NCI-H2196 treated with DMSO at 0.1 percent for 48 hours (cell line): ENCODE results near the gene HJV.

ENCODE experiments used
- DNase-seq: peaks from one replicate; lab custom pipeline; 2025; ENCODE audit not compliant: unreplicated experiment; lab: John Stamatoyannopoulos, UW

Gene HJV

GRCh38 chr1:145994391-145995120 is 27.0 kb downstream of the HJV start:
- no peak for DNase-seq

DNA sequence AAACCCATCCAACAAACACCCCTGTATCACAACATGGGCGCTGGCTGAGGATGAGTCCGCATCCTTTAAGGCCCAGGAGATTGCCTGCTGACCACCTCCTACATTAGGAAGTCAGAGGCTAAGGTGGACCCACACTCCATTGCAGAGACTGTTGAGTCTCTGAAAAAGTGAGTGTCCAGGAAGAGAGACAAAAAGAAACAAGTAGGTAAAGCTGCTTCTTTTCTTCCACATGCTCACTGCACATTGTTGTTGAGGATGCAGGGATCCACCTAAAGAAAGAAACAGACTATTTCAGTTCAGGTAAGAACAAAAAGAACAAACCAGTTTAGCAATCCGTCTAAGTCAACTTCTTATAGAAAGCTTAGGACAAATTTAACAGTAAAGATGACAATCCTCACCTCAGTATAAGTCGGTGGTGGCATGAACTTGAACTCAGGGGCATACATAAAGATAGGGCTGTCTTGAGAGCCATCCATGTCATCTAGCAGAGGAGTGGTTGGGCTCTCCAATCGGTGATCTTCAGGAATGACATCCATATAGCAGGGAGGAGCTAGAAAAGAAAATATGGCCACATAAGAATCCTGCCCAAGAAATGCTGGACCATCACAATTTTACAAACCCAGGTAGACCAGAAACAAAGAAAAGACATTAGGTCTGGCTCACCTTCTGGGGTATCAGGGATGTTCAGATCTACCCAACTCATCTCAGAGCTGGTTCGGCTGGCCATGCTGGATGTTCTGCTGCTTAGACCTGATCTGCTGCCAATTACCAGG is 27.7 kb downstream of the HJV start:
- DNase-seq, result no peak

DNA sequence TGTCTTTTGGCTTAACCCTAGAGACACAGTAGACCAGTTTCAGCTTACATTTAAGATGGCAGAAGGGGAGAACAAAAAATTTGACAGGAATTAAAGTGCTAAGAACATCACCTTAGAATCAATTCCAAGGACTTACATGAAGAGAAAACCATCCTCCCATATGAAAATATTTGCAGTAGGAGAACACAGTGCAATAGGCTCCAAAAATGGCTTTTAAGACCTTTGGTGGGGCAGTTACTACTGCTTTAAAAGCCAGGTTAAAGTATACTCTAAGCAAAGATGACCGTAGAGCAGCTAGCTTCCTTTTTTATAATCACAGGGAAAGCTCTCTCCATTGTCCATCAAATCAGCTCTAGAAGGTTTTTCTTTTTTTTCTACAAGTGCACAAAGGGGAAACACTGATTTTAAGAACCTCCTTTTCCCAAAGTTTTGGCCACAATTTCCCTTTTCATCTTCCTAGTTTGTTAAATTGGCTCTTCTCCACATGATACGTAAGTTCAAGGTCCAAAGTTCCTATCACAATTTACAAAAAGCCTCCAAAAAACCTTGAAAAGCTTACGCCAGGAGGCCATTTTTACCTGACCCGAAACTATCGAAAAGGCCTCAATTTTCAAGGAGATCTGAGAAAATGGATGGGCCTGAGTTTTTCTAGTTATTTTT is 28.4 kb downstream of the HJV start:
- no peak for DNase-seq

DNA sequence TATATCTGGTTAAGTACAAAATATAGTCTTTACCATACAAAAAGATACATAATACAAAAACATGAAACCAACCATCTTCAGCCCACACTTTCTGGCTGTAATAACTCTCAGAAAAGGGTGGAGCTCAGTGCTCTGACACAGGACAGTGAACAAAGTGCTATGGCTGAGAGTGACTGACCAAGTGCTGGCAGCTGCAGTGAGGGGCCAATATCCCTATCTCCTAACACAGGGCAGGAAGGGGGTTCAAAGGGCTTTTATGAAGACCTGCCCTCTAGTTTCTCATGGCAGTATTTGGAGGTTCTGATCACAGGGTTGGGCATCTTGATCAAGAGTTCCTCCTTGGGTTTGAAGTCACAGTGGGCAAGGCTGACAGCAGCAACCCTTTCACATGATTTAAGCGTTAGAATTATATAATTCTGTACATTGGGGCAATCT is 29.0 kb downstream of the HJV start:
- no peak for DNase-seq

GRCh38 chr1:145991735-145992412 is 29.7 kb downstream of the HJV start:
- DNase-seq, result no peak

DNA sequence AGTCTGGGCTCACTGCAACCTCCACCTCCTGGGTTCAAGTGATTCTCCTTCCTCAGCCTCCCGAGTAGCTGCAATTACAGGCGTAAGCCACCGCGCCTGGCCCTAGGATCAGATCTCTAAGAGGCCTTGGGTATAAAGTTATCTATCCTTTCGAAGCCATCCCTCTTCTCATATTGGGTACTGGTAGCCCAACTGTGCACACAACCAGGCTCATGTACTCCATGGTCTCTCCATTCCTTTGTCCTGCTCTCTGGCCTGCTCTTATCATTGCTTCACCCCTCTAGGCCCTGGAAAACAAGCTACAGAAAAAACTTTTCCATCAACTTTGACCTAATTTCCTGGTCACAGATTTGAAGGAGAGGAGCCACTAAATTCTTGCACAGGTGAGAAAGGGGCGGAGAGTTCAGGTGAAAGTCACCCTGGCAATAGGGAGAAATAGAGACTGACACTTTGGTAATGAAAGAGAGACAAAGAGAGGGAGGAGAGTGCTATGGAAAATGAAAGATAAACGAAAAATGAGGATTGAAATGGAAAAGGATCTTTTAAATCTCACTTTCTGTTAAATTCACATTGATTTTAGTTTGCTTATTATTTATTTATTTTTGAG is 31.2 kb downstream of the HJV start:
- no peak for DNase-seq

GRCh38 chr1:145988773-145989172 is 32.8 kb downstream of the HJV start:
- DNase-seq, result no peak

DNA sequence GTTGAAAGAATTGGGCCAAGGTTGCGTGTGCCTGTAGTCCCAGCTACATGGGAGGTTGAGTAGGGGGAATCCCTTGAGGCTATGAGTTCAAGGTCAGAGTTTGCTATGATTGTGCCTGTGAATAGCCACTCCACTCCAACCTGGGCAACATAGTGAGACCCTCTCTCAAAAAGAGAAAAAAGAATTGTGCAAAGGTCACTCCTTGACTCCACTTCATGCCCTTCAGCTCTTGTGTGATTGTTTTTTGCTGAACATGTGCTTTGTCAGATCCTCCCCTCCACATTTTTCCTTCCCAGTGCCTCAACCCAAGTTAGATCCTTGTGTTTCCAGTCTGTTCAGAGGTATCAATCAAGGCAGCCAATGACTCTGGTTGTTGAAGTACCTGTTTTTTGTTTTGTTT is 33.6 kb downstream of the HJV start:
- no peak for DNase-seq

DNA sequence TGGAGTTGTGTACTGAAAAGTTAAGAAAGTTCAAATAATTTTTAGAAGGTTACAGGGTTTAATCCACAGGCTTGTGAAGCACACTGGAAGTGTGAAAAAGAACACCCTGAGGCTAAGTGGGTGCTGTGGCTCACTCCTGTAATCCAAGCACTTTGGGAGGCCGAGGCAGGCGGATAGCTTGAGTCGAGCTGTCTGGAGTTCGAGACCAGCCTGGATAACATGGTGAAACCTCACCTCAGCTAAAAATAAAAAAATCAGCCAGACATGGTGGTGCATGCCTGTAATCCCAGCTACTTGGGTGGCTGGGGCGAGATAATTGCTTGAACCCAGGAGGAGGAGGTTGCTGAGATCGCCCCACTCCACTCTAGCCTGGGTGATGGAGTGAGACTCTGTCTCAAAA is 35.0 kb downstream of the HJV start:
- no peak for DNase-seq

GRCh38 chr1:145985502-145986439 is 35.8 kb downstream of the HJV start:
- peak; percentile 68 for DNase-seq

GRCh38 chr1:145985129-145985501 is 36.4 kb downstream of the HJV start:
- no peak for DNase-seq

DNA sequence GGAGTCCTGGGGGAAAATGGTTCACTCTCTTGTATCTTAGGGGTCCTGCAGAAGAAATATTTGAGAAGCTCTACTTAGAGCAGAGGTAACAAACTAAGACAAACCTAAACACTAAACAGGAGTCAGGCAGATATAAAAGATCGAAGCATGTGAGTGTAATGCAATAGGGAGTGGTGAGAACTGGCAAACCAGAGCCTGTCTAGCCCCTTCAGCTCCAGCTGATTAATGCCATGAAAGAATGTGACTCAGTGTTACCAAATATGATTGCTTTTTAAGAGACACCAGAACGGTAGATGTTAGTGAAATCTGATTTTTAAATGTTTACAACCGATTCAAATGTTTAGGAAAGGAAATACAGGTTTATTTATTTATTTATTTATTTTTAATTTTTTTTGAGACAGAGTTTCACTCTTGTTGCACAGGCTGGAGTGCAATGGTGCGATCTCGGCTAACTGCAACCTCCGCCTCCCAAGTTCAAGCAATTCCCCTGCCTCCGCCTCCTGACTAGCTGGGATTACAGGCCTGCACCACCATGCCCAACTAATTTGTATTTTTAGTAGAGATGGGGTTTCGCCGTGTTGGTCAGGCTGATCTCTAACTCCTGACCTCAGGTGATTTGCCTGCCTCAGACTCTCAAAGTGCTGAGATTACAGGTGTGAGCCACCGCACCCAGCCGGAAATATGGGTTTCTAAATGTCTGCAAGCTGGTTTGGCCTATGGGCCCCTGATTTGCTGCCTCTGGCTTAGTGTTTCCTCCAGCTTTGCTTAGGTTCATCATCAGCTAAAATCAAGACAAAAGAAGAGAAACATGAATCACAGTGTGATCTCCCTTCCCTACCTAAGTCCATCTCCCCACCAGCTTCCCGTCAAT is 37.3 kb downstream of the HJV start:
- no peak for DNase-seq

GRCh38 chr1:145983206-145983675 is 38.3 kb downstream of the HJV start:
- peak; percentile 61 for DNase-seq

DNA sequence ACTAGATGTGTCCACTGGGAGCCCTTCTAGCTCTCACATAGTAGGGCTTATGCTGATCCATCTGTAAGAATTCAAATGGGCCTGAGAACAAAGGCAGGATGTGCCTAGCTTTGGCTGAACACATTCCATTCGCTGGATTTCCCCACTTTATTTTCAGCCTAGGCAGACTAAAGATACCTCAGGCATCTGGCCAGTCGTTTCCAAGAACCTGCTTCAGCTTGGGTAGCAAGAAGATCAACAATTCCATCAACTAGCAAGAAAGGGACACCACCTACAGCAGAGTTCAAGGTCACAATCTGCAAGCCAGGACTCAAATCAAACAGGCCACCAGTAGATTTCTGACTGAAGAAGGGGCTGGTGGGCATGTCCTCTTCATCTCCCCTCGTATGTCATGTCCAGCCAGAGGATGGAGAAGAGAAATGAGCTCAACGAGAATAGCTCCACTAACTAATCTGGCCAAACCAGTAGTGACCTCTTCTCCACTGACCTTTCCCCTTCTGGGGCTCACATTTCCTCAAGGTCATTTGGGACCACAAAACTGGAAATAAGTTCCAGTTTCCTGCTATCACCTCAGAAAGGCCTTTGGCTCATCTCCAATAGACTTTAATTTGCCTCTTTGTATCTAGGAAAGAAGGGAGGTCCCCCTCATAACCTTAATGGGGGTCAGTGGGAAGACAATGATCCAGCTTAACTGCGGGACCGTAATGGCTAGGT is 39.4 kb downstream of the HJV start:
- no peak for DNase-seq

- DNase-seq, result no peak
Observed at GRCh38 chr1:145980457-145980994, 41.0 kb downstream of the HJV start.

DNA sequence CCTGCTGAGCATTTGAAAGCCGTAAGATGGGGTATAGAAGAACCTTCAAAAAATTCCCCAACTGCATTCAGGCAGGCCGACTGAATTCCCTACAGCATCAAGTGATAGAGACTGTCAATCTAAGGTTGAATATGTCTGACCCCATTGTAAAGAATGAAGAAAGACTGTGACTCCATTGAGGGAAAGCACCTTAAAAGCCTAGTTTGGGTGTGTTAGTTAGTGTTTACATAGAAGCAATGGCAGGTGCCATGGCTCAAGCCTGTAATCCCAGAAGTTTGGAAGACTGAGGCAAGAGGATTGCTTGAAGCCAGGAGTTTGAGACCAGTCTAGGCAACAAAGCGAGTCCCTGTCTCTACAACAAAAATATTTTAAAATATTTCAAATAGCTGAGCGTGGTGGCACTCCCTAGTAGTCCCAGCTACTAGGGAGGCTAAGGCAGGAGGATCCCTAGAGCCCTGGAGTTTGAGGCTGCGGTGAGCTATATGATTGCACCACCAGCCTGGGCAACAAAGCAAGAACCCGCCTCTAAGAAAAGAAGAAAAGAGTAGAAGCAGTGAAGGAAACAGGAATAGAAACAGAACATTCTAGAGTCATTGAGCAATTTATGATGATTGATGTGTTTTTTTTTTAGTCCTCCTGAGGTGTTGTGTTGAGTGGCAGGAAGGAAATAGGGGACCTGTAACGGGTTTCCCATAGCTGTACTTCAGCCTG is 41.6 kb downstream of the HJV start:
- no peak for DNase-seq
